Middle frontal gyrus (tissue), 1 donor: Measurements from ENCODE around the gene HECW1.

Experiments
- DNase-seq: peaks from one replicate; pipeline ENCODE4 v3.0.0-alpha.2; 2015; ENCODE audit warnings: low spot score; ENCODE audit errors: extremely low spot score

Gene HECW1

GRCh38 chr7:43249823-43250145, 137.3 kb downstream of the HECW1 start:
- DNase-seq = no peak

- no peak for DNase-seq
Observed at GRCh38 chr7:43260980-43261878, 148.8 kb downstream of the HECW1 start.

- no peak for DNase-seq
Observed at GRCh38 chr7:43265139-43265538, 152.7 kb downstream of the HECW1 start.

GRCh38 chr7:43273939-43274719, 161.7 kb downstream of the HECW1 start:
- DNase-seq = no peak

GRCh38 chr7:43274752-43275151, 162.3 kb downstream of the HECW1 start:
- DNase-seq = no peak

GRCh38 chr7:43276547-43276946, 164.1 kb downstream of the HECW1 start:
- DNase-seq = no peak

GRCh38 chr7:43278088-43278644, 165.7 kb downstream of the HECW1 start:
- DNase-seq = no peak

- DNase-seq = no peak
Observed at GRCh38 chr7:43281268-43281667, 168.8 kb downstream of the HECW1 start.

- DNase-seq = no peak
Observed at GRCh38 chr7:43283706-43284105, 171.3 kb downstream of the HECW1 start.

- DNase-seq = no peak
Observed at GRCh38 chr7:43289826-43290225, 177.4 kb downstream of the HECW1 start.

- no peak for DNase-seq
Observed at GRCh38 chr7:43290978-43291377, 178.5 kb downstream of the HECW1 start.

- no peak for DNase-seq
Observed at GRCh38 chr7:43291789-43292188, 179.3 kb downstream of the HECW1 start.

- no peak for DNase-seq
Observed at GRCh38 chr7:43292384-43292783, 179.9 kb downstream of the HECW1 start.

- DNase-seq = no peak
Observed at GRCh38 chr7:43294080-43294630, 181.7 kb downstream of the HECW1 start.

GRCh38 chr7:43295429-43295828, 183.0 kb downstream of the HECW1 start:
- no peak for DNase-seq

- DNase-seq = no peak
Observed at GRCh38 chr7:43296306-43296705, 183.9 kb downstream of the HECW1 start.

GRCh38 chr7:43298617-43299016, 186.2 kb downstream of the HECW1 start:
- DNase-seq = no peak

- DNase-seq = no peak
Observed at GRCh38 chr7:43300121-43300520, 187.7 kb downstream of the HECW1 start.

- DNase-seq = no peak
Observed at GRCh38 chr7:43302211-43302711, 189.8 kb downstream of the HECW1 start.

GRCh38 chr7:43302773-43303460, 190.5 kb downstream of the HECW1 start:
- DNase-seq = no peak

GRCh38 chr7:43303740-43304241, 191.3 kb downstream of the HECW1 start:
- DNase-seq = no peak
